ENCODE results near the gene MARK2.

DNA sequence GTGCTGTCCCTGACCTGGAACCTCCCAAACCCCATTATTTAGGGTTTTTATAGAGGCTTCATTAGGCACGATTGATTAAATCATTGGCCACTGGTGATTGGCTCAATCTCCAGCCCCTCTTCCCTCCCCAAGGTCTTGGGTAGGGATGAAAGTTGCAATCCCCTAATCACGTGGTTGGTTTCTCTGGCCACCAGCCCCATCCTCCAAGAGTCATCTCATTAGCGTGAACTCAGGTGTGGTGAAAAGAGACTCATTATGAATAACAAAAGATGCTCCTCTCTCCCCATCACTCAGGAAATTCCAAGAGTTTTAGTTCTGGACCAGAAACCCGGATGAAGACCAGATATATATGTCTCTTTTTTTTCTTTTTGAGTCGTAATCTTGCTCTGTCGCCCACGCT, 7.6 kb upstream of the MARK2 start:
- TF ChIP-seq CTCF (IDR thresholded peaks at IDR 0.05) (no peak), POLR2AphosphoS5 (IDR thresholded peaks at IDR 0.05) (no peak), POLR2A (IDR thresholded peaks at IDR 0.05) (no peak), EP300 (IDR thresholded peaks at IDR 0.05) (no peak)
